ENCODE data around the gene PLEKHF1.
"Not testable (repeated sequence)": the region's sequence is repeated elsewhere in the genome, so short reads cannot be mapped to it uniquely, and the experiment has no call there.

PLEKHF1 gene

GRCh38 chr19:29666578-29667386 lies 1.5 kb downstream of the PLEKHF1 start:
- DNase-seq: no peak

- no peak for DNase-seq
Measured at GRCh38 chr19:29667387-29667783, 2.1 kb downstream of the PLEKHF1 start.

DNA sequence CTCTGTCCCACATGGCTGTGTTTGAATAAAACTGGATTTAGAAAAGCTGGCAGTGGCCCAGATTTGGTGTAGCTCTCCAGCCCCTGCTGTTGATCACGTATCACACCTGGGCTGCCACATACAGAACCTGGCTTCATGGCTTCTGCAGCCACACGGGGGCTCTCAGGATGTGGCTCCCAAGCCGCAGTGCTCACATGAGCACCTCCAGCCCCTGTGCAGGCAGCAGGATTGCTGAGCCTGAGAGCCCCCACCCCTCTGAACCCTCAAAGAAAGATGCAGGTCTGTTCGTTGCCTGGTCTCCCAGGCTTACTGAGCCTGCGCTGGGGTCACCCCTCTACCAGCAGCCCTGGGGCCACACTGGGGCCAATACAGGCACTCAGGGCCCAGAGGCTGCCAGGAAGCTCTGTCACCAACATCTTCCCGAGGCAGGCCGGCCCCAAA lies 2.7 kb downstream of the PLEKHF1 start:
- peak; percentile 42 for DNase-seq

- DNase-seq: no peak
Measured at GRCh38 chr19:29668746-29669609, 3.7 kb downstream of the PLEKHF1 start.

DNA sequence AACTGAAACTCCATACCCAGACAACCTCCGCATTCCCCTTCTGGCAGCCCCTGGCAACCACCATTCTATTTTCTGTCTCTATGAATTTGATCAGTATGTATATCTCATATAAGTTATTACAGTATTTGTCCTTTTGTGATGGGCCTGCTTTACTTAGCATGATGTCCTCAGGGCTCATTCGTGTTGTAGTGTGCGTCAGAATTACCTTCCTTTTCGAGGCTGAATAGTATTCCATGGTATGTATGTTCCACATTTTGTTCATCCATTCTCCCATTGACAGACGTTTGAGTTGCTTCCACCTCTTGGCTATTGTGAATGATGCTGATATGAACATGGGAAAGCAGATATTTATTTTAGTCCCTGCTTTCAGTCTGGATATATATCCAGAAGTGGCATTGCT lies 5.0 kb downstream of the PLEKHF1 start:
- no peak for DNase-seq

GRCh38 chr19:29671026-29671392 lies 5.7 kb downstream of the PLEKHF1 start:
- DNase-seq: not testable (repeated sequence)

DNA sequence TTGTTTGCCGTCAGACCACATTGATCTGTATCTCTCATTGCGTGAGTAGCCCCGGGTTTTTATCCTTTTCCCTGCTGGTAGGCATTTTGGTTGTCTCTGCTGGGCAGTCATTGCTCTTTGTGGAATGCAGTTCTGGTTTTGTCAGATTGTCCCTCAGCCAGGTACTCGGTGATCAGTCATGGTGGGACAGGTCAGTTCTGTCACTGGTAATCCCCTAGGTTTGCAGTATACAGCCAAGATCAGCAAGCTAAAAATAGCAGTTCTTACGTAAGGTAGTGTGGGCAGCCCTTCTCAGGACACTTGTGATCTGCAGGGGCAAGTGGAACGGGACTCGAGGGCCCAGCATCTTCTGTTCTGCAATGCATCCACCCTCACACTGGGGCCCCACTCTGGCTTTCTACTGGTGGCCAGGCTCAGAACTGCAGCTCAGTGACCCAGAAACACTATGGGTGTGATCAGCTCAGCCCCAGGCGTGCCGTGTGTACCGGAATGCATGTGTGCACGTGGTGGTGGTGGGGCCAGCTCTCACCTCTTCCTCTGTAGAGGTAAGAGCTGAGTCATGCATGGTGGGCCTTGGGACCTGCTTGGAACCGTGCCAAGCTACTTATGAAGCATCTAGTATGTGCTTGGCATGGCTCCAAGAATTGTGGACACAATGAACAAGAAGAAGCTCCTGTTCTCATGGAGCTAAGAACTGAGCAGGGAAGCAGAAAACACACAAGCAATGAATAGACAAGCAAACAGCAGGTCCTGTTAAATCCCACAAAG lies 6.3 kb downstream of the PLEKHF1 start:
- peak; percentile 86 for DNase-seq

- DNase-seq: no peak
Measured at GRCh38 chr19:29672319-29672932, 7.2 kb downstream of the PLEKHF1 start.

- DNase-seq: peak; percentile 88
Measured at GRCh38 chr19:29672933-29673336, 7.7 kb downstream of the PLEKHF1 start.

- DNase-seq: no peak
Measured at GRCh38 chr19:29673451-29674371, 8.4 kb downstream of the PLEKHF1 start.

GRCh38 chr19:29674374-29675119 lies 9.3 kb downstream of the PLEKHF1 start:
- no peak for DNase-seq

DNA sequence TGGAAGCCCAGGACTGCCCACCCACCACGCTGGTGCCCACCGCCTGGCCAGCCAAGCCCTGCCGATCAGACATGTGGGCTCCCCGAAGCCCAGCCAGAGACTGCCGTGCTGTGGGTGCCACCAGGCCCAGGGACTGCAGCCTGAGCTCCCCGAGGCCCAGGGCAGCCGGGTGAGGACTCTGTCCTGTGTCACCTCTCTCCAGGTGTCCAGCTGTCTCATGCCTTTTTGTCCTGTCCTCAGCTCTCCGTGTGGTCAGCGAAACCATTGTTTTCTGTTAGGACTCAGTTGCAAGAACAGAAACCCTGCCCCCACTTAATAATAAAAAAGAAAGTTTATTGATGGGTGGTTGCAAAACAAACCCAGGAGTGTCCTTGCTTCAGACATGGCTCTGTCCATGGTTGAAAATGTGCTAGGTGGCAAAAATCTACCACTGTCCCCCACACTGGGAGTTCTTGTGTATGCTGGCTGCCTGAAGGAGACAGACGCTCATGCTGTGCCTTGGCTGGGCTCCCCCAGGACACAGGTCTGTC lies 9.9 kb downstream of the PLEKHF1 start:
- no peak for DNase-seq

- no peak for DNase-seq
Measured at GRCh38 chr19:29675650-29676186, 10.5 kb downstream of the PLEKHF1 start.

DNA sequence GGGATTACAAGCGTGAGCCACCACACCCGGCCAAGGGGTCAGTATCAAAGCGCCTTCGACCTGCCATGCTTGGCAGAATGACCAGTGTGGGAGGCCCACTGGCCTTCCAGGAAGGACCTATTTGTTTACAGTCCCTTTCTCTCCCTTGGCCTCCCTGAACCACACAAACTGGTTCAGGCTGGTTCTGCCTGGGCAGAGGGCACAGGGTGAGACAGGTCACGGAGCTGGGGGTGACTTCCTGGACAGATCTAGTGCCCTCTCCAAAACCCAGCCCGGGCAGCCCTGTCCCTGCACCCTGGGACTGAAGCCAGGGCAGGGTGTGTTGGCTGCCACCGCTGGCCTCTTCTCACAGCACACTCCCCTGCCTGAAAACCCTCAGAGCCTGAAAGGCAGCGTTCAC lies 11.3 kb downstream of the PLEKHF1 start:
- DNase-seq: no peak

DNA sequence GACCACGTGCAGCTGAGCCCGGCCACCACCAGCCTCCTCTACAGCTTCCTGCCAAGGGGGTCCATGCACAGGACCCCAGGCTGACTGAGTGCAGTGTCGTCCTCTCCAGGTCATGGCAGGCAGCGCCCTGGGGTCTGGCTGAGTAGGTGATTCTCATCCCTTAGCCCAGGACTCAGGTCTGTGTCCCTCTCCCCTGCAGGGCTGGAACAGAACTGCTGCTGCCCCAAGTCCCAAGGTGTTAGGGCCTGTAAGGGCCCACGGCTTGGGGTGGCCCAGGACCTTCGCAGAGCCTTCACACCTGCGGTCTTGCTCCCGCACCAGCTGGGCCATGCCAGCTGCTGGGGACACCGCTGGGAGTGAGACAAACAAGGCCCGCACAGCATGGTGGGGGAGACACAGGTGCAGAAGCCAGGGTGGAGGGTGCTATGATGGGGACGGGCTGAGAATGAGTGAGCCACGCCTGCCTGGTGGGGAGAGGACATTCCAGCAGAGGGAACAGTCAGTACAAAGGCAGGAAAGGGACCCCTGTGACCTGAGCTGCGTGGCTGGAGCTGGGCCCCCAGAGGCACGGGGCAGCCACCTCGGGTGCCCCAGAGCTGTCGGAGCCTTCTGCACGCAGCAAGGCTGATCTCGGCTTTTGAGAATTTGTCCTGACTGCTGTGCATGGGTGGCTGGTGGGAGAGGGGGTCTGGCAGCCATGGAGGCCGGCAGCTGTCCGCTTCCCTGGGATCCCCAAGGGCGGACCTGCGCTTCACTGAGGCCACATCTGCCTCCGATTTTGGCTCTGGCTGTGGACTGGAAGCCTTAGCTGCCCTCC lies 11.9 kb downstream of the PLEKHF1 start:
- DNase-seq: no peak

DNA sequence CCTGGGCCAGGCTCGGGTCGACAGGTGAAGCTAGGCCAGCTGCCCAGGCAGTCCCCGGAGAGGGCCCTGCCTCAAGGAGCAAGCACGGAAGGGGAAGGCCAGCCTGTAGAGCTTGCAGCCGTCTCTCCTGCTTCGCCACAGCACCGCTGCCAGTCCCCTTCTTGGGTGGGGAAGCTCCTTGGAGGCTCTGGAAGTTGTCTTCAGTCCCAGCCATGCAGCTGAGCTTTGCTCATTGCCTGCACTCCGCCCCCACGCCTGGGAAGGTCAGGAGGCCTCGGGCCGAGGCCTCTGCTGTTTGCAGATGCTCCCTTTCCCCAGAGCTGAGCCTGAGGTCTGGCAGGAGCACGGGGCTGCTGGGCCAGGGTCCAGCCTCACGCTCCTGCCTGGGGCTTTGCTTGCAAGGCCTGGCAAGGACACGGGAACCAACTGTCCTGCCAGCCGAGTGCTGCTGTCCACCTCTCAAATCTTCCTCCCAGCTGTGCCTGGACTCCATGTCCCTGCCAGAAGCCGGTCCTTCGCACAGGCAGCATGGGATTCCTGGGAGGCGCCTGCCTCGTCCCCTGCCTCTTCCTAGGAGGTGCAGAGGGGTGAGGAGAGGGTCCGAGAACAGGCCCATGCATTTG lies 13.3 kb downstream of the PLEKHF1 start:
- no peak for DNase-seq

GRCh38 chr19:29679598-29680210 lies 14.4 kb downstream of the PLEKHF1 start:
- DNase-seq: no peak

- peak; percentile 79 for DNase-seq
Measured at GRCh38 chr19:29680447-29680846, 15.2 kb downstream of the PLEKHF1 start.

All from stimulated activated naive CD4-positive, alpha-beta T cell treated with Interleukin-2 at 50 U/mL for 16 hours (primary cell).